ENCODE measurements around the gene BATF3.
A peak's percentile ranks its signal among the peaks of the same experiment; 100 is the strongest.

- no peak for TF ChIP-seq CTCF (conservative IDR thresholded peaks at IDR 0.05; ENCODE audit: low read depth, low read length)
- no peak for TF ChIP-seq POLR2A (IDR thresholded peaks at IDR 0.05; ENCODE audit: low read depth, low read length)
- no peak for TF ChIP-seq BHLHE40 (IDR thresholded peaks at IDR 0.05; ENCODE audit: low read depth, low read length)
- no peak for TF ChIP-seq USF2 (IDR thresholded peaks at IDR 0.05; ENCODE audit: low read depth, low read length)
- no peak for TF ChIP-seq RFX5 (IDR thresholded peaks at IDR 0.05; ENCODE audit: low read depth, low read length)
- no peak for TF ChIP-seq CHD1 (IDR thresholded peaks at IDR 0.05; ENCODE audit: low read depth, low read length)
- TF ChIP-seq MAZ (IDR thresholded peaks at IDR 0.05; ENCODE audit: borderline replicate concordance, low read depth, low read length) = peak; percentile 11; the same call in 1 of the 2 replicates
- TF ChIP-seq SMC3 (IDR thresholded peaks at IDR 0.05; ENCODE audit: low read depth, low read length) = no peak
- TF ChIP-seq RAD21 (IDR thresholded peaks at IDR 0.05; ENCODE audit: low read length) = no peak
- no peak for TF ChIP-seq MXI1 (IDR thresholded peaks at IDR 0.05; ENCODE audit: borderline replicate concordance, low read depth, low read length)
- no peak for TF ChIP-seq CEBPB (IDR thresholded peaks at IDR 0.05; ENCODE audit: low read depth, low read length)
These were observed 61.7 kb downstream of the BATF3 start for GRCh38 chr1:212637902-212638301.

Measured in IMR-90 (cell line).